SK-N-SH (cell line): ENCODE results near the gene GADL1.

Source experiments
- TF ChIP-seq, protein P1 (sequence below): fragments of 150-350 bp; IDR thresholded peaks from 2 replicates; pipeline ENCODE4 v1.6.1; 2017; ENCODE audit warnings: antibody characterized with exemption, low read length, low read depth, borderline replicate concordance
- TF ChIP-seq, protein P2 (sequence below): fragments of 200-600 bp; sonication (generic); IDR thresholded peaks from 2 replicates; pipeline ENCODE4 v1.6.1; 2017; ENCODE audit warnings: antibody characterized with exemption, mild to moderate bottlenecking, moderate library complexity

DNA sequence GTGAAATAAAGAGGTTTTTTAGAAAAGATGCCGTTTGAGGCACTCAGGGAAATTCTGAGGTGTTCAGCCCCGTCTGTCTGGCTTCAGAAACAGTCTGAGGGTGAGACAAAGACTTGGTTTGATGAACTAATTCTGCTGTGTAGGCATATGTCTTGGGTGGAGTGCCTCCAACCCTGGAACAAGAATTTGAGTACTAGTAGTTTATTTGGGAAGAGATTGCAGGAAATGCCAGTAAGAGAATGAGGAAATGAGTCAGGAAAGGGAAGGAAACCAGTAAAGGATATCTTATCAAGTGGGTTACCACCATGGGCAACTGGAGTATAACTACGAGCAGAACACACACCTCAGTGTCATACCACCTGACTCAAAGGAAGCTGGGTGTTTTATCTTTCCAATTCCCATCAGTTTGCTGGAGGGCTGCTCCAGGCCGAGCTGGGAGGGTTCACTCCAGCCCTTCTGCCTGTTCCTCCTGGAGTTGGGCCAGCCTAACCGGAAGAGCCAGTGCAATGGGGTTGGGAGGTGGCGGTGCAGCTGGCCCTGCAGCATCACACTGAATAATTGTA, 212.7 kb downstream of the GADL1 start:
- TF ChIP-seq, protein P1, sequence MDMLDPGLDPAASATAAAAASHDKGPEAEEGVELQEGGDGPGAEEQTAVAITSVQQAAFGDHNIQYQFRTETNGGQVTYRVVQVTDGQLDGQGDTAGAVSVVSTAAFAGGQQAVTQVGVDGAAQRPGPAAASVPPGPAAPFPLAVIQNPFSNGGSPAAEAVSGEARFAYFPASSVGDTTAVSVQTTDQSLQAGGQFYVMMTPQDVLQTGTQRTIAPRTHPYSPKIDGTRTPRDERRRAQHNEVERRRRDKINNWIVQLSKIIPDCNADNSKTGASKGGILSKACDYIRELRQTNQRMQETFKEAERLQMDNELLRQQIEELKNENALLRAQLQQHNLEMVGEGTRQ: no peak
- TF ChIP-seq, protein P2, sequence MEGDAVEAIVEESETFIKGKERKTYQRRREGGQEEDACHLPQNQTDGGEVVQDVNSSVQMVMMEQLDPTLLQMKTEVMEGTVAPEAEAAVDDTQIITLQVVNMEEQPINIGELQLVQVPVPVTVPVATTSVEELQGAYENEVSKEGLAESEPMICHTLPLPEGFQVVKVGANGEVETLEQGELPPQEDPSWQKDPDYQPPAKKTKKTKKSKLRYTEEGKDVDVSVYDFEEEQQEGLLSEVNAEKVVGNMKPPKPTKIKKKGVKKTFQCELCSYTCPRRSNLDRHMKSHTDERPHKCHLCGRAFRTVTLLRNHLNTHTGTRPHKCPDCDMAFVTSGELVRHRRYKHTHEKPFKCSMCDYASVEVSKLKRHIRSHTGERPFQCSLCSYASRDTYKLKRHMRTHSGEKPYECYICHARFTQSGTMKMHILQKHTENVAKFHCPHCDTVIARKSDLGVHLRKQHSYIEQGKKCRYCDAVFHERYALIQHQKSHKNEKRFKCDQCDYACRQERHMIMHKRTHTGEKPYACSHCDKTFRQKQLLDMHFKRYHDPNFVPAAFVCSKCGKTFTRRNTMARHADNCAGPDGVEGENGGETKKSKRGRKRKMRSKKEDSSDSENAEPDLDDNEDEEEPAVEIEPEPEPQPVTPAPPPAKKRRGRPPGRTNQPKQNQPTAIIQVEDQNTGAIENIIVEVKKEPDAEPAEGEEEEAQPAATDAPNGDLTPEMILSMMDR: no peak
